OCI-LY7 (cell line): ENCODE data around the gene EPAS1.

Experiments
- CTCF ChIP-seq: fragments of 200-600 bp; sonication (generic); conservative IDR thresholded peaks from 2 replicates; pipeline ENCODE4 v1.5.1; 2014; ENCODE audit warnings: mild to moderate bottlenecking, antibody characterized with exemption, low read length, moderate library complexity, mixed read lengths
- EZH2phosphoT487 ChIP-seq: fragments of 200-600 bp; sonication (generic); IDR thresholded peaks from 2 replicates; pipeline ENCODE4 v1.6.1; 2018; ENCODE audit warnings: low read depth, borderline replicate concordance, mild to moderate bottlenecking, mixed run types, antibody characterized with exemption, low read length, moderate library complexity, mixed read lengths

- TF ChIP-seq EZH2phosphoT487 (no peak), CTCF (no peak)
These were observed 23.9 kb upstream of the EPAS1 start for GRCh38 chr2:46273225-46273863.
